Measurements from ENCODE around the gene RRM1.

GRCh38 chr11:4094348-4095291 is at the start of gene RRM1:
- TF ChIP-seq CTCF (IDR thresholded peaks at IDR 0.05), result no peak
- TF ChIP-seq ZFX (IDR thresholded peaks at IDR 0.05; ENCODE audit: borderline replicate concordance), result no peak
